Chondrocyte (in vitro differentiated cells): ENCODE data around the gene RASA2. TPM values are rescaled to one million over a fixed set of nuclear protein-coding genes. Genes with fewer than 3 reads are reported as not detected.
"Not testable (repeated sequence)": the region's sequence is repeated elsewhere in the genome, so short reads cannot be mapped to it uniquely, and the experiment has no call there.

Experiments used
- DNase-seq: peaks from one replicate; pipeline ENCODE4 v3.0.0; 2021; ENCODE audit warnings: mixed read lengths, low spot score
- H3K27ac Mint-ChIP-seq: one replicate; pipeline ENCODE4 v1.8.0; 2021; ENCODE audit warnings: mild to moderate bottlenecking, moderate library complexity, mixed read lengths; ENCODE audit not compliant: unreplicated experiment
- H3K27me3 Mint-ChIP-seq: 2 replicates; pipeline ENCODE4 v1.8.0; 2021; ENCODE audit warnings: low read depth, mixed read lengths
- H3K36me3 Mint-ChIP-seq: 2 replicates; pipeline ENCODE4 v1.8.0; 2021; ENCODE audit warnings: low read depth, mixed read lengths
- H3K4me1 Mint-ChIP-seq: 2 replicates; pipeline ENCODE4 v1.8.0; 2021; ENCODE audit warnings: low read depth, mild to moderate bottlenecking, mixed read lengths
- H3K4me3 Mint-ChIP-seq: one replicate; pipeline ENCODE4 v1.8.0; 2021; ENCODE audit warnings: mild to moderate bottlenecking, moderate library complexity, mixed read lengths; ENCODE audit not compliant: unreplicated experiment
- H3K9me3 Mint-ChIP-seq: 2 replicates; pipeline ENCODE4 v1.8.0; 2021; ENCODE audit warnings: low read depth, mixed read lengths
- total RNA-seq: library from RNA; stranded (reverse); gene quantifications from 3 replicates; pipeline ENCODE4 v1.2.1, GENCODE V29; 2021
- TF ChIP-seq, protein P1 (sequence below): fragments of 200-600 bp; sonication (generic); IDR thresholded peaks from 2 replicates; pipeline ENCODE4 v1.5.0; 2021; ENCODE audit warnings: antibody characterized with exemption, mild to moderate bottlenecking, moderate library complexity

RASA2 gene
- total RNA-seq, 1 donor from 2014 or later: 8.5 TPM

DNA sequence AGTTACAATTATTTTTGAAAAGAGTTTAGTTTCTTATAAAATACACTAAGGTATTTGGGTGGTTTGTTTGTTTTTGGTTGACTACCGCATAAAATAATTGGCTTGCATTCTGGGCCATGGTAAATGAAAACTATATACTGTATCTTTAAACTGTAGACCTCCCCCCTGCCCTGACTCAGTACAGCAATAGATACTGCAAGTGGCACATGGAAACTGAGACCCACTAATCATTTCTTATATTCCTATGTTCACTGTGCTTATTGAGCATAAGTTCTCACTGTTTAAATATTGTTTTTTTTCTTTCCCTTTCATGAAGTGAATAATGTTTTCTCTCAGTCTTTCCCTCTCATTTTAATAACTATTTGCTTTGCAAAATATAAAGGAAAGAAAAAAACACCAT, 45.8 kb downstream of the RASA2 start:
- Mint-ChIP-seq H3K27ac (no peak overlapping the region), H3K4me3 (no peak overlapping the region), H3K27me3 (no peaks in the 10 kb centered on the region), H3K9me3 (no peaks in the 10 kb centered on the region), H3K36me3 (peaks cover 9% of the 10 kb centered on the region), H3K4me1 (peaks cover 26% of the 10 kb centered on the region)
- DNase-seq: no peak
- TF ChIP-seq, protein P1, sequence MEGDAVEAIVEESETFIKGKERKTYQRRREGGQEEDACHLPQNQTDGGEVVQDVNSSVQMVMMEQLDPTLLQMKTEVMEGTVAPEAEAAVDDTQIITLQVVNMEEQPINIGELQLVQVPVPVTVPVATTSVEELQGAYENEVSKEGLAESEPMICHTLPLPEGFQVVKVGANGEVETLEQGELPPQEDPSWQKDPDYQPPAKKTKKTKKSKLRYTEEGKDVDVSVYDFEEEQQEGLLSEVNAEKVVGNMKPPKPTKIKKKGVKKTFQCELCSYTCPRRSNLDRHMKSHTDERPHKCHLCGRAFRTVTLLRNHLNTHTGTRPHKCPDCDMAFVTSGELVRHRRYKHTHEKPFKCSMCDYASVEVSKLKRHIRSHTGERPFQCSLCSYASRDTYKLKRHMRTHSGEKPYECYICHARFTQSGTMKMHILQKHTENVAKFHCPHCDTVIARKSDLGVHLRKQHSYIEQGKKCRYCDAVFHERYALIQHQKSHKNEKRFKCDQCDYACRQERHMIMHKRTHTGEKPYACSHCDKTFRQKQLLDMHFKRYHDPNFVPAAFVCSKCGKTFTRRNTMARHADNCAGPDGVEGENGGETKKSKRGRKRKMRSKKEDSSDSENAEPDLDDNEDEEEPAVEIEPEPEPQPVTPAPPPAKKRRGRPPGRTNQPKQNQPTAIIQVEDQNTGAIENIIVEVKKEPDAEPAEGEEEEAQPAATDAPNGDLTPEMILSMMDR: no peak

GRCh38 chr3:141536017-141536416, 49.2 kb downstream of the RASA2 start:
- H3K27ac Mint-ChIP-seq, H3K4me3 Mint-ChIP-seq, H3K9me3 Mint-ChIP-seq, H3K36me3 Mint-ChIP-seq, H3K27me3 Mint-ChIP-seq, DNase-seq: not testable (repeated sequence)
- peaks cover 18% of the 10 kb centered on the region for H3K4me1 Mint-ChIP-seq

GRCh38 chr3:141537856-141538255, 51.0 kb downstream of the RASA2 start:
- no peak overlapping the region for H3K4me3 Mint-ChIP-seq
- H3K4me1 Mint-ChIP-seq: peaks cover 14% of the 10 kb centered on the region
- H3K27ac Mint-ChIP-seq: no peak overlapping the region
- H3K9me3 Mint-ChIP-seq: no peaks in the 10 kb centered on the region
- H3K27me3 Mint-ChIP-seq: no peaks in the 10 kb centered on the region
- no peak for DNase-seq
- TF ChIP-seq, protein P1: no peak
- peaks cover 13% of the 10 kb centered on the region for H3K36me3 Mint-ChIP-seq

- peaks cover 6% of the 10 kb centered on the region for H3K9me3 Mint-ChIP-seq
- peaks cover 14% of the 10 kb centered on the region for H3K4me1 Mint-ChIP-seq
- H3K4me3 Mint-ChIP-seq: no peak overlapping the region
- TF ChIP-seq, protein P1: no peak
- H3K27ac Mint-ChIP-seq: no peak overlapping the region
- DNase-seq: no peak
- no peaks in the 10 kb centered on the region for H3K27me3 Mint-ChIP-seq
- peaks cover 19% of the 10 kb centered on the region for H3K36me3 Mint-ChIP-seq
Observed at GRCh38 chr3:141538568-141539240, 51.9 kb downstream of the RASA2 start.

DNA sequence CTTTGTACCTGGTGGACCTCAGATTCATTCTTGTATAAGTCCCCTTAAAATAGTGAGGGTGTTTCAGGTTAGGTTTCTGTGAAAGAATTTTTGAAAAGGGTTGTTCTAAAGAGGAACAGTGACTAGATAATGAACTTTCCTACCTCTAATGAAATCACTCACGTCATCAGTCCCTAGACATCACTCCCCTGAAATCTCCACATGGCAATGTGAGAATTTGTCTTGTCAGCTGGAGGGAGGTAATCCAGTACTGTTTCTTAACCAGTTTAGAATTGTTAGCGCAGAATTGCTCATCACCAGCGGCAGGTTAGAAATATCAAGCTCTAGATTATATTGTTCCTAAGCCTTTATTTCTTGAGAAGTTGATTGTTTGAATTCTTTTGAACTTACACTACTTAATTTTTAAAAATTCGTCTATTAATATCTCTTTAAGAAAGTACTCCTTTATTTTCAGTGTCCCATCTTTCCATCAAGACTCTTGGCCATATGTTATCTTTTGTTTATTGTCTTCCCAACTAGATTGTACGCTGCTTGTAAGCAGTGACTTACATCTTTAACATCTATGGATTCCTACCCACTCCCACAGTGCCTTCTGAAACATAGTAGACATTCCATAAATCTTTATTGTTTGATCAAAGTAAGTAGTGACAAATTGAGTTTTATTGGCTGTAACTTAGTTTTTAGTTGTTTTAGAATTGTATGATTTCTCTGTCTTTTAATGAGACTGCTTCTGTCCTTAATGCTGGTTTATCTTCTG, 52.8 kb downstream of the RASA2 start:
- TF ChIP-seq, protein P1: no peak
- H3K36me3 Mint-ChIP-seq: peaks cover 24% of the 10 kb centered on the region
- H3K27me3 Mint-ChIP-seq: no peaks in the 10 kb centered on the region
- peaks cover 14% of the 10 kb centered on the region for H3K4me1 Mint-ChIP-seq
- H3K4me3 Mint-ChIP-seq: no peak overlapping the region
- H3K27ac Mint-ChIP-seq: no peak overlapping the region
- peaks cover 9% of the 10 kb centered on the region for H3K9me3 Mint-ChIP-seq
- no peak for DNase-seq
